ENCODE results near the gene MORF4L1. TPM values are rescaled to one million over a fixed set of nuclear protein-coding genes. Genes with fewer than 3 reads are reported as not detected.
"Not testable (repeated sequence)": the region's sequence is repeated elsewhere in the genome, so short reads cannot be mapped to it uniquely, and the experiment has no call there.

The MORF4L1 gene
- total and polyA plus RNA-seq, 5 donors from 2014 or later, result 271 to 402 (median 303) TPM

DNA sequence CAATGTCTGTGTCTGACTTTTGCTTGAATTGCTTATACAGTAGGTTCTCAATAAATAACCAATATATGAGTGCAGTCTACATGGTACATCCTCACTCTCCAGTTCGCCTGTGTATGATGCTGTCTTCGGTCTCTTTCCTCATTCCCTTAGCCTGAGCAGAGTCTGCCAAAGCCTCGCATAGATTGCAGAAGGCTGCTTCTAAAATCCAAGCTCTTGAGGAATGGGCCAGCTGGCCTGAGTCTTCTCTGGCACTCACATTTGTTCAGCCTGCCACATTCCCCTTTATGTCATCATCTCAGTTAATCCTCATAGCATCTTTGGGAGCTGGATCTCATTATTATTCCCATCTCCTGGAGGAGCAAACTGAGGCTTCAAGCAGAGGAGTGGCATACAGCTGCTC lies 34.2 kb upstream of the MORF4L1 start:
- Mint-ChIP-seq H3K27me3 (peaks cover 10% of the 10 kb centered on the region), H3K27ac (peak overlapping the region in 1 of 3 donors; percentile 52), H3K4me3 (no peak overlapping the region), H3K9me3 (peaks cover 0 to 2% (median 0%) of the 10 kb centered on the region in 7 donors), H3K4me1 (no peaks in the 10 kb centered on the region), H3K36me3 (no peaks in the 10 kb centered on the region)
- H3K9me3 ChIP-seq (ENCODE audit: control insufficient read depth in 2 of 2, low read length in 2 of 2), result no peaks in the 10 kb centered on the region
- H3K4me3 ChIP-seq (ENCODE audit: low read depth, low read length), result no peak overlapping the region
- H3K27ac ChIP-seq (ENCODE audit: insufficient read depth, low read length, poor library complexity, severe bottlenecking), result no peak overlapping the region
- no peaks in the 10 kb centered on the region for H3K27me3 ChIP-seq (ENCODE audit: control insufficient read depth, insufficient read depth, low read length)
- ATAC-seq (ENCODE audit: low read depth in 2 of 2) (no peak), DNase-seq (no peak)
- H3K4me1 ChIP-seq (ENCODE audit: control insufficient read depth, insufficient read depth, low read length, poor library complexity, severe bottlenecking), result no peaks in the 10 kb centered on the region
- no peaks in the 10 kb centered on the region for H3K36me3 ChIP-seq (ENCODE audit: control insufficient read depth, insufficient read depth, low read length)

- not testable (repeated sequence) for H3K27ac ChIP-seq (ENCODE audit: insufficient read depth, low read length, poor library complexity, severe bottlenecking); H3K4me3 ChIP-seq (ENCODE audit: low read depth, low read length); H3K9me3 ChIP-seq (ENCODE audit: control insufficient read depth in 2 of 2, low read length in 2 of 2); ATAC-seq (ENCODE audit: low read depth in 2 of 2); H3K4me1 ChIP-seq (ENCODE audit: control insufficient read depth, insufficient read depth, low read length, poor library complexity, severe bottlenecking); DNase-seq; H3K4me3 Mint-ChIP-seq; H3K27me3 ChIP-seq (ENCODE audit: control insufficient read depth, insufficient read depth, low read length); H3K9me3 Mint-ChIP-seq; H3K4me1 Mint-ChIP-seq; H3K36me3 ChIP-seq (ENCODE audit: control insufficient read depth, insufficient read depth, low read length); H3K27me3 Mint-ChIP-seq; H3K36me3 Mint-ChIP-seq
- peak overlapping the region in 1 of 3 donors; percentile 16 for H3K27ac Mint-ChIP-seq
These were observed 33.5 kb upstream of the MORF4L1 start for GRCh38 chr15:78839151-78839550.

DNA sequence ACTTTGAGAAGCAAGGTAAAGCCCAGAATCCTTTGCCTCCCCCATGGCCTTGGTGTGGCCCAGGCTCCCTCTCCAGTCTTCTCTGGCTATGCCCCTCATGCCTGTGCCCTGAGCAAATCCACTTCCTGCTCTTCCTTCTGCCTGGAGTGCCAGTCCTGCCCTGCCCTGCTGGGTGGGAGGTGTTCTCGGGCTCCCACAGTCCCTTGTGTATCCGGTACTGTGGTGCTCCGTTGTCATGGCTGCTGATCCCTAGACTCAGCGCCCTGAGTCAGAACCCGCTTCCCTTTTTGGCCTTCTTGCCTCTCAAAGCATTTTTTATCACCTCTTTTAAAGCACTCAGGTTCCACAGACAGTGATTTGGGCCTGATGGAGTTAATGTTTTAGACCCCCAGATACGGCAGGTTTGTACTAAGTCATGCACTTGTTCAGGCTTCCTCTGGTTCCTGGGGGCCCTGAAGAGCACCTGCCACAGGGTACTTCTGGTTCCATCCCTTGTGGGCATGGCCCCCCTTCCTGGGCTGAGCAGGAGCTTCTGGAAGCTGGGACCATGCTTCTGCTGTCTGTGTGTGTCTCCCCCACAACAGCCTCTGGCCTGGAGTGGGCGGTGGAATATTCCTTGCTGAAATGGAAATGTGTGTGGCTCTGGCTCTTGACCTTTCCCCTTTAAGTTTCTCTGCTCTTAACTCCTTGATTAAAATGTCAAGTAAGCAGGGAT lies 31.9 kb upstream of the MORF4L1 start:
- ATAC-seq (ENCODE audit: low read depth in 2 of 2) (no peak), DNase-seq (no peak)
- H3K27me3 ChIP-seq (ENCODE audit: control insufficient read depth, insufficient read depth, low read length), result no peaks in the 10 kb centered on the region
- no peaks in the 10 kb centered on the region for H3K4me1 ChIP-seq (ENCODE audit: control insufficient read depth, insufficient read depth, low read length, poor library complexity, severe bottlenecking)
- Mint-ChIP-seq H3K9me3 (peaks cover 0 to 2% (median 0%) of the 10 kb centered on the region in 7 donors), H3K4me3 (no peak overlapping the region), H3K4me1 (no peaks in the 10 kb centered on the region), H3K27ac (no peak overlapping the region), H3K27me3 (peaks cover 10% of the 10 kb centered on the region), H3K36me3 (no peaks in the 10 kb centered on the region)
- no peaks in the 10 kb centered on the region for H3K36me3 ChIP-seq (ENCODE audit: control insufficient read depth, insufficient read depth, low read length)
- no peak overlapping the region for H3K4me3 ChIP-seq (ENCODE audit: low read depth, low read length)
- H3K9me3 ChIP-seq (ENCODE audit: control insufficient read depth in 2 of 2, low read length in 2 of 2), result no peaks in the 10 kb centered on the region
- H3K27ac ChIP-seq (ENCODE audit: insufficient read depth, low read length, poor library complexity, severe bottlenecking), result no peak overlapping the region

DNA sequence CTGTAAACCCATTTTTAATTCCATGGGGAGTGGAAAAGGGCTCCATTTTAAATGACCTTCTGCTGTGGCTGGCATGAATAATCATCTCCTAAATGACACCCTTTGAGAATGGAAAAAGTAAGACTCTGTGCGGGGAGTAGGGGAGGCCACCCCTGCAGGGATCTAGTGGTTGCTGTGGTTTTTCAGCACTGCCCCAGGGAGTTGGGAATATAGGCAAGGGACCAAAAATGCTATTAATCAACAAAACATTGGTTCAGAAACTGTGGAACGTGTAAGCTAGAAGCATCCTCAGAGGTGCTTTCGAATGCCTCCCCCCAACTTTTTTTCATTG lies 31.3 kb upstream of the MORF4L1 start:
- Histone ChIP-seq H3K4me3 (ENCODE audit: low read depth, low read length) (no peak overlapping the region), H3K27me3 (ENCODE audit: control insufficient read depth, insufficient read depth, low read length) (no peaks in the 10 kb centered on the region), H3K36me3 (ENCODE audit: control insufficient read depth, insufficient read depth, low read length) (no peaks in the 10 kb centered on the region), H3K9me3 (ENCODE audit: control insufficient read depth in 2 of 2, low read length in 2 of 2) (no peaks in the 10 kb centered on the region), H3K27ac (ENCODE audit: insufficient read depth, low read length, poor library complexity, severe bottlenecking) (no peak overlapping the region), H3K4me1 (ENCODE audit: control insufficient read depth, insufficient read depth, low read length, poor library complexity, severe bottlenecking) (no peaks in the 10 kb centered on the region)
- Mint-ChIP-seq H3K27ac (no peak overlapping the region), H3K9me3 (peaks cover 0 to 2% (median 0%) of the 10 kb centered on the region in 7 donors), H3K4me1 (no peaks in the 10 kb centered on the region), H3K4me3 (no peak overlapping the region), H3K27me3 (peaks cover 9% of the 10 kb centered on the region), H3K36me3 (no peaks in the 10 kb centered on the region)
- ATAC-seq (ENCODE audit: low read depth in 2 of 2), result no peak
- DNase-seq, result no peak

DNA sequence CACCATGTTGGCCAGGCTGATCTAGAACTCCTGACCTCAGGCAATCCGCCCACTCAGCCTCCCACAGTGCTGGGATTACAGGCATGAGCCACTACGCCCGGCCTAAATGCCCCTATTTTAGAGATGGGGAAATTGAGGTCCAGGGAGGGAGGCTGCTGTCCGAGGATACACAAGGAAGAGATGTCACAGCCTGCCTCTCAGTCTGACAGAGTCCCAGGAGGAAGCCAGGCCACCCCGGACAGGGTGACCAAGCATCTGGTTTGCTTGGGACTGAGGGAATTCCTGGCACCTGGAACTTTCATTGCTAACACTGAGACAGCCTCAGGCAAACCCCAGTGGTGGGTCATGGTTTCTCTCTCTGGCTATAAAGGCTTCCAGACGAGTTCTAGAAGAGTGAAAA lies 30.8 kb upstream of the MORF4L1 start:
- H3K9me3 Mint-ChIP-seq, result peaks cover 0 to 2% (median 0%) of the 10 kb centered on the region in 7 donors
- no peak overlapping the region for H3K27ac Mint-ChIP-seq
- Histone ChIP-seq H3K27me3 (ENCODE audit: control insufficient read depth, insufficient read depth, low read length) (no peaks in the 10 kb centered on the region), H3K36me3 (ENCODE audit: control insufficient read depth, insufficient read depth, low read length) (no peaks in the 10 kb centered on the region), H3K9me3 (ENCODE audit: control insufficient read depth in 2 of 2, low read length in 2 of 2) (no peaks in the 10 kb centered on the region), H3K4me1 (ENCODE audit: control insufficient read depth, insufficient read depth, low read length, poor library complexity, severe bottlenecking) (no peaks in the 10 kb centered on the region), H3K27ac (ENCODE audit: insufficient read depth, low read length, poor library complexity, severe bottlenecking) (no peak overlapping the region), H3K4me3 (ENCODE audit: low read depth, low read length) (no peak overlapping the region)
- H3K4me3 Mint-ChIP-seq, result no peak overlapping the region
- peaks cover 8% of the 10 kb centered on the region for H3K27me3 Mint-ChIP-seq
- H3K4me1 Mint-ChIP-seq, result no peaks in the 10 kb centered on the region
- no peak for DNase-seq
- ATAC-seq (ENCODE audit: low read depth in 2 of 2), result no peak
- no peaks in the 10 kb centered on the region for H3K36me3 Mint-ChIP-seq

- Histone ChIP-seq H3K9me3 (ENCODE audit: control insufficient read depth in 2 of 2, low read length in 2 of 2) (no peaks in the 10 kb centered on the region), H3K27me3 (ENCODE audit: control insufficient read depth, insufficient read depth, low read length) (no peaks in the 10 kb centered on the region), H3K36me3 (ENCODE audit: control insufficient read depth, insufficient read depth, low read length) (no peaks in the 10 kb centered on the region), H3K4me3 (ENCODE audit: low read depth, low read length) (no peak overlapping the region), H3K4me1 (ENCODE audit: control insufficient read depth, insufficient read depth, low read length, poor library complexity, severe bottlenecking) (no peaks in the 10 kb centered on the region), H3K27ac (ENCODE audit: insufficient read depth, low read length, poor library complexity, severe bottlenecking) (no peak overlapping the region)
- H3K9me3 Mint-ChIP-seq, result peaks cover 0 to 2% (median 0%) of the 10 kb centered on the region in 7 donors
- H3K27me3 Mint-ChIP-seq, result peaks cover 8% of the 10 kb centered on the region
- no peak overlapping the region for H3K4me3 Mint-ChIP-seq
- no peaks in the 10 kb centered on the region for H3K36me3 Mint-ChIP-seq
- no peak for DNase-seq
- no peak for ATAC-seq (ENCODE audit: low read depth in 2 of 2)
- no peaks in the 10 kb centered on the region for H3K4me1 Mint-ChIP-seq
- no peak overlapping the region for H3K27ac Mint-ChIP-seq
These were observed 30.2 kb upstream of the MORF4L1 start for GRCh38 chr15:78842519-78842918.

DNA sequence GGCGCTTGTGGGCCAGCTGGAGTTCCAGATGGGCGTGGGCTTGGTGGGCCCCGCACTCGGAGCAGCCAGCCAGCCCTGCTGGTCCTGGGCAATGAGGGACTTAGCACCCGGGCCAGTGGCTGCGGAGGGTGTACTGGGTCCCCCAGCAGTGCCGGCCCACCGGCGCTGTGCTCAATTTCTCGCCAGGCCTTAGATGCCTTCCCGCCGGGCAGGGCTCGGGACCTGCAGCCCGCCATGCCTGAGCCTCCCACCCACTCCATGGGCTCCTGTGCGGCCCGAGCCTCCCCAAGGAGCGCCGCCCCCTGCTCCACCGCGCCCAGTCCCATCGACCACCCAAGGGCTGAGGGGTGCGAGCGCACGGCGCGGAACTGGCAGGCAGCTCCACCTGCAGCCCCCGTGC lies 25.8 kb upstream of the MORF4L1 start:
- not testable (repeated sequence) for H3K27ac Mint-ChIP-seq; H3K27me3 ChIP-seq (ENCODE audit: control insufficient read depth, insufficient read depth, low read length); ATAC-seq (ENCODE audit: low read depth in 2 of 2); H3K36me3 Mint-ChIP-seq; H3K9me3 Mint-ChIP-seq; H3K4me3 ChIP-seq (ENCODE audit: low read depth, low read length); H3K4me1 Mint-ChIP-seq; H3K4me1 ChIP-seq (ENCODE audit: control insufficient read depth, insufficient read depth, low read length, poor library complexity, severe bottlenecking); DNase-seq; H3K9me3 ChIP-seq (ENCODE audit: control insufficient read depth in 2 of 2, low read length in 2 of 2); H3K36me3 ChIP-seq (ENCODE audit: control insufficient read depth, insufficient read depth, low read length); H3K4me3 Mint-ChIP-seq; H3K27ac ChIP-seq (ENCODE audit: insufficient read depth, low read length, poor library complexity, severe bottlenecking)
- peaks cover 12% of the 10 kb centered on the region for H3K27me3 Mint-ChIP-seq

DNA sequence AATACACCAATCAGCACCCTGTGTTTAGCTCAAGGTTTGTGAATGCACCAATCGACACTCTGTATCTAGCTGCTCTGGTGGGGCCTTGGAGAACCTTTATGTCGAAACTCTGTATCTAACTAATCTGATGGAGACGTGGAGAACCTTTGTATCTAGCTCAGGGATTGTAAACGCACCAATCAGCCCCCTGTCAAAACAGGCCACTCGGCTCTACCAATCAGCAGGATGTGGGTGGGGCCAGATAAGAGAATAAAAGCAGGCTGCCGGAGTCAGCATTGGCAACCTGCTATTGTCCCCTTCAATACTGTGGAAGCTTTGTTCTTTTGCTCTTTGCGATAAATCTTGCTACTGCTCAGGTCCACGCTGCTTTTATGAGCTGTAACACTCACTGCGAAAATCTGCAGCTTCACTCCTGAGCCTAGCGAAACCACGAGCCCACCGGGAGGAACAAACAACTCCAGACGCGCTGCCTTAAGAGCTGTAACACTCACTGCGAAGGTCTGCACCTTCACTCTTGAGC lies 25.2 kb upstream of the MORF4L1 start:
- H3K27ac Mint-ChIP-seq; DNase-seq; H3K9me3 Mint-ChIP-seq; H3K4me1 ChIP-seq (ENCODE audit: control insufficient read depth, insufficient read depth, low read length, poor library complexity, severe bottlenecking); H3K9me3 ChIP-seq (ENCODE audit: control insufficient read depth in 2 of 2, low read length in 2 of 2); H3K27ac ChIP-seq (ENCODE audit: insufficient read depth, low read length, poor library complexity, severe bottlenecking); H3K36me3 Mint-ChIP-seq; H3K4me1 Mint-ChIP-seq; ATAC-seq (ENCODE audit: low read depth in 2 of 2); H3K4me3 Mint-ChIP-seq; H3K4me3 ChIP-seq (ENCODE audit: low read depth, low read length); H3K27me3 ChIP-seq (ENCODE audit: control insufficient read depth, insufficient read depth, low read length); H3K36me3 ChIP-seq (ENCODE audit: control insufficient read depth, insufficient read depth, low read length): not testable (repeated sequence)
- H3K27me3 Mint-ChIP-seq, result peaks cover 12% of the 10 kb centered on the region

All from CD4-positive, CD25-positive, alpha-beta regulatory T cell (primary cell).